Colon (tissue), 2 donors: ENCODE data around the gene BIVM.
"Not testable (repeated sequence)": the region's sequence is repeated elsewhere in the genome, so short reads cannot be mapped to it uniquely, and the experiment has no call there.

Experiments
- FAIRE-seq: peaks from 2 replicates; lab custom pipeline; 2012; peaks lifted over from hg19 to GRCh38; lab: Jason Lieb, UNC
- donor health status: control.
- donor health status: control.

The BIVM gene, protein sequence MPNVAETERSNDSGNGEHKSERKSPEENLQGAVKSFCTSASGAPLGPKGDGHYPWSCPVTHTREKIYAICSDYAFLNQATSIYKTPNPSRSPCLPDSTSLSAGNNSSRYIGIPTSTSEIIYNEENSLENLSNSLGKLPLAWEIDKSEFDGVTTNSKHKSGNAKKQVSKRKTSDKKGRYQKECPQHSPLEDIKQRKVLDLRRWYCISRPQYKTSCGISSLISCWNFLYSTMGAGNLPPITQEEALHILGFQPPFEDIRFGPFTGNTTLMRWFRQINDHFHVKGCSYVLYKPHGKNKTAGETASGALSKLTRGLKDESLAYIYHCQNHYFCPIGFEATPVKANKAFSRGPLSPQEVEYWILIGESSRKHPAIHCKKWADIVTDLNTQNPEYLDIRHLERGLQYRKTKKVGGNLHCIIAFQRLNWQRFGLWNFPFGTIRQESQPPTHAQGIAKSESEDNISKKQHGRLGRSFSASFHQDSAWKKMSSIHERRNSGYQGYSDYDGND

GRCh38 chr13:102798581-102799425 is at the start of gene BIVM, which contains the start of gene POGLUT2:
Gene BIVM, plus strand, starts transcription at chr13:102799119. Its CDS starts 8,149 bp downstream, at chr13:102807268.
Gene POGLUT2, minus strand, starts transcription at chr13:102798976. Its CDS starts 306 bp downstream, at chr13:102798670.
- no peak for FAIRE-seq

DNA sequence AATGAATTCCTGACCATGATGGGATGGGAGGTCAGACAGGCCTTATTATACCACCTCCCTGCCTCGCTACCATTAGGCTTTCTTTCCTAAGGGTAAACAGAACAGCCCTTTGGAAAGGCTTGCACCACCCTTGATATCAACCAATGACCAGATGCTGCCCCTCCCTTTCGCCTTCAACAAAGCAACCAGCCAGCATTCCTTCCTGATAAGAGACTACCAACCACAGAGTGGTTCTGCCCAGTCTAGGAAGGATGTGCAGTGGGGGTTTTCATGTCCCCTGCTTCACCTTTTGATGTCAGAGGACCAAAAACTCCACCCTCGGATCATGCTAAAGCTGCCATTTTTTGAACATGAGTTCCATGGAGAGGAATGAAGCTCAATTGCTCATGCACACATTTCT is 47.0 kb upstream of the BIVM start:
- no peak for FAIRE-seq

GRCh38 chr13:102757006-102757405 is 41.9 kb upstream of the BIVM start:
- no peak for FAIRE-seq

DNA sequence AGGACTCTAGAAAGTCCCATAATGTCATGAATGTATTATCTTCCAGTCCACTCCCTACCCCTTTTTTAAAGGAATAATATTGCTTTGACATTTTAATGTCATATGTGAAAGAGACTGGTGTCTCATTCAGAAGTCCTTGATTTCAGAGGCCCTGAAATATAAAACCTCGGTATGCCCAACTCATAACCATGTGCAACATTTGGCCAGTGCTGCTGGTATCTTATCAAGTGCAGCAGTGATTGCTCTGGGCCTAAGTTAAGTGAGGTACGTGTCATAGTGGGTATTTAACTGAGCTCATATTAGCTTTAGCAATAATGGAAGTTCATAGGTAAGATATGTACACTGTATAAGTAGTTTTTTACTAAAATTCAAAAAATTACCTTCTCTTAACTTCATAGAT is 40.1 kb upstream of the BIVM start:
- FAIRE-seq = no peak

GRCh38 chr13:102761071-102761470 is 37.8 kb upstream of the BIVM start:
- no peak for FAIRE-seq

DNA sequence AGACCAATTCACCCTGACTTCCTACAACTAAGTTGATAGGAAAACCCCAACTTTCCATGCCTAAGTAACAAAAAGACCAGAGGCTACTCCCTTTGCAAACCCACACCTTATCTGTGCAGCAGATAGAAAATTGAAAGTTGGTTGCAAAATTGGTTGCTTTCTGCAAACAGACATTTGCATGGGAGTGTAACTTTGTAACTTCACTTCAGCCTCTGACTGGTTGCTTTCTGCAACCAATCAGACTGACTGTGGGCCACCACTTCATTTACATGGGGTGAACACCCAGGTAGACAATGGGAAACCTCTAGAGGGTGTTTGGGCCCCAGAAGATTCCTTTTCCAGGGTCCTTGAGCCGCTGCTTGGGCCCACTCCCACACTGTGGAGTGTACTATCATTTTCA is 35.2 kb upstream of the BIVM start:
- no peak for FAIRE-seq

- FAIRE-seq = no peak
These were observed 30.0 kb upstream of the BIVM start for GRCh38 chr13:102768909-102769308.

GRCh38 chr13:102769679-102770078 is 29.2 kb upstream of the BIVM start:
- FAIRE-seq = no peak

DNA sequence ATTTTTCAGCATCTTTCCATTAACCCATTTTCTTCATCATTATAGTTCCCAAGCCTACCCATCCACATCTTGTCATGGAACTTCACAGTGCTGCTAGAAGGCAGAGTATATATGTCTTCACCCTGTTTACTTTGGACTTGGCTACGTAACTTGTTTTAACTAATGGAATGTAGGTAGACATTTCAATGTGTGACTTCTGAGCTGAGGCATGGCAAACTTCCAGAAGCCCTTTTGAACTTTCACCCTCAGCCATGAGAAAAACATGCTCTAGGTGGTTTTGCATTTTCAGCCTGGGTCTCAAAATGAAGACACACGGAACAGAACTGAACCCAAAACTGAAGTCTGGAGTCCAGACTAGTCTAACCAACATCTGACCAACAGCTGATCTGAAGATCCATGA is 28.5 kb upstream of the BIVM start:
- no peak for FAIRE-seq

DNA sequence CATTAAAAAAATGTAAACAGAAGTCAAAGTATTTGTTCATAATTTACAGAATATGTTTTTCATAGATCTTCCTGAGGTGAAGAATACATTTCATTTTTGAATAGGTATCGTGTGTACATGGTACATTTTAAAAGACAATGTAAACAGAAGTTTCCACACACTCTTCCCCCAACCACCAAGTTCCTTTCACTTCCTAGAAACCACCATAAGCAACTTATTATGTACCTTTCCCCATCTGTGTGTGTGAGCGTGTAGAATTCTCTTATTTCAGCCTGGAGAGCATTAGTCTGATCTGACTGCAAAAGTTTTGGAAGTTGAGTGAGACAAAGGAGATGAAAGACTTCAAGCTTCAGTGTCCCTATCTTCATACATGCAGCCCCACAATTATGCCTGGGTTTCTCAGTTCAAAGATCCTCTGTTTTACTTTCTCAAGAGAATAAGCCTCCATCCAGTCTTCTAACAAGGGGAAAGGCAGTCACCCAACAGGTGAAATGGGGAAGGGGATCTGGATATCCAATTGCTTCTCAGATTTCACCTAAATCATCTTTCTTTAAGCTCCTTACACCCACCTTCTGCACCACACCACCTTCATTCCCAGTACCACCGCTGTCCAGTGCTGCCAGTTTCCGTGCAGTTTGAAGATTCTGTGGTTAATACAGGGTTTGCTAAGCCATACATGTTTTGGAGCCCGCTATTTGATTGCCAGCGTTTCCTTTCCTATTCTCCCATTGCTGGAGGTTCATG is 27.4 kb upstream of the BIVM start:
- no peak for FAIRE-seq

DNA sequence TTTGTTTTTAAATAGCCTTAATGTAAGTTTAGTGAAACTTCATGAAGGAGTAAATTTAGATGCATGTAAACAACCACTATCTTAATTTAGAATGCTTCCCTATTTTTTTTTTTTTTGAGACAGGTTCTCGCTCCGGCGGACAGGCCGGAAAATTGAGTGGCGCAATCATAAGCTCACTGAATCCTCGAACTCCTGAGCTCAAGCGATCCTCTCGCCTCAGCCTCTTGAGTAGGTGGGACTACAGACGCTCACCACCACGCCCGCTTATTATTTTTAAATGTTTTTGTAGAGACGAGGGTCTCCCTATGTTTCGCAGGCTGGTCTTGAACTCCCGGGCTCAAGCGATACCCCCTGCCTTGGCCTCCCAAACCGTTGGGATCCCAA is 26.9 kb upstream of the BIVM start:
- FAIRE-seq = no peak

DNA sequence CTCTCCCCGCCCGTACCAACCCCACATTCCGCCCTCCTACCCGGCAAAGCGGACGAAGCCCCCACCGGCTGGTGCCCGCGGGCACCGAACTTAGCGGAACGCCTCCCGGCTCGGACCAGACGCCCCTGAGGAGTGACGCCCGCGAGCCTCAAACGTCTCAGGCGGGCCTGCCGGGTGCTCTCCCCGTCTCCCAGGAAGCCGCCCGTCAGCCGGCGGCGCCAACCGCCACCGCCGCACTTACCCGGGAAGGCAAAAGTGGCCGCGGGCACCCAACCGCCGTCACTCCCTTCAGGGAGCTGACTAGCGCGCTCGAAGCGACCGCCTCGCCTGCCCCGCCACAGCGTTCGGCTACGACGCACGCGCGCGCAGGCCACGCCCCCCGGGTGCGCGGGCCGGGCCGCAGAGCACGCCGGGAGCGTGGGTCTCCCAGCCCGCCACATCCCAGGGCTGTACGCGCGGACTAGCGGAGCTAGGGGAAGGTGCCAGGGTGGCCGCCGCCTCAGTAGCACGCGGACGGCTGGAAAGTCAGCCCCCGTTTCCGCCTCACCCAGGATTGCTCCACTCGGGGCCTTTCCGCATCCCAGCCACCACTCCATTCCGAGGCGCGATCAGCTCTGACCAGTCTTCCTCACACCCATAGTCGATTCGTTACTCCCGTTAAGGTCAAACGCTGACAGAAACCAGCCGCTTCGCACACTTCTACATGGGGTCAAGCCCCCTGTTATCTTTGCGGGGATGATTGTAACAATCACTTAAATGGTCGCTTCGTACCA is 25.3 kb upstream of the BIVM start, which contains the start of gene TEX30:
Gene TEX30 (minus strand): TSS at position 346 of the 773 bp plus-strand sequence. CDS start 3,760 bp downstream, outside the sequence.
- FAIRE-seq = no peak

DNA sequence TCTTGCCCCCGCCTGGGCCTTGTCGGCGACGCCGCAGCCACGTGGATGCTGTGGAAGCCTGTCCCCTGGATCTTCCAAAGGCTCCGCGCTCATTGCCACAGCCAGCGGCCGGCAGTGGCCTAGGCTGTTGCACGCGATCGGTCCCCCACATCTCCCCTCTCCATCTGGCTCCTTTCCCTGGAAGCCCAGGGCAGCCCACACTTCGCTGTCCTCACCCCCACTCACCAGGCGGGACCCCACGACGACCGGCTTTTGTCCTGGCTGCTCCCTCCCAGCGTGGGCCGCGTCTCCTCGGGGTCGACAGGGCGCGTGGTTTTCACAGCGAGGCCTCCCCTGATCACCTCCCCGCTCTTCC is 24.7 kb upstream of the BIVM start:
- no peak for FAIRE-seq

GRCh38 chr13:102774591-102775520 is 24.1 kb upstream of the BIVM start:
- FAIRE-seq = no peak

GRCh38 chr13:102776271-102776670 is 22.6 kb upstream of the BIVM start:
- FAIRE-seq = no peak

- no peak for FAIRE-seq
These were observed 21.2 kb upstream of the BIVM start for GRCh38 chr13:102777736-102778135.

DNA sequence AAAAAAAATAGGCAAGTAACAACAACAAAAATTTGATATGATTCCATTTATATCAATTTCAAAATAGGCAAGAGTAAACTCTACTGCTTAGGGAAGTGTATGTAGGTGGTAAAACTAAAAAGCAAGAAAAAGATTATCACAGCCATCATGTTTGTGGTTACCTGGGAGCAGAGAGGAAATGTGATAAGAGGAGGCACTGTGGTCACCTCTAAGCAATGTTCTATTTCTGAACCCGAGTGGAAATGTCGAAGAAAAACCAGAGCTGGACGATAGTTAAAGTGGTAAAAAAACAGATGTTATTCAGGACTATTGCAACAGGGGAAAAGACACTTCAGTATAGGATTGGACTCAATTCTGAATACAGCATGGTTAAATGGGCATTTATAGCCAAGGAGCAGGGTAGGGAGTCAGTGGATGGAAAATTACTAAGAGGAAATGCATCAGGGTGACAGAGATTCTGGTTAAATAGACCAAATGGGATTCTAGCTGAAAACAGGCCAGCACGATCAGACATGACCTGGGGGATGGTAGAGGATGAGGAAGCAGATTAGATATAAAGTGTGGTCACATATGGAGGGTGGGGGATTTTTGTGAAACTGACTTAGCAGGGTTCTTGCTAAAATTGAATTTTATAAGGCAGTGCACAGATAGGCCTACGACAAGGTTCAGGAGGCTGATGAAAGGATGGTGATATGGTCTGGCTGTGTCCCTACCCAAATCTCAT is 19.3 kb upstream of the BIVM start:
- FAIRE-seq = no peak

- FAIRE-seq = not testable (repeated sequence)
These were observed 18.3 kb upstream of the BIVM start for GRCh38 chr13:102780656-102781055.

DNA sequence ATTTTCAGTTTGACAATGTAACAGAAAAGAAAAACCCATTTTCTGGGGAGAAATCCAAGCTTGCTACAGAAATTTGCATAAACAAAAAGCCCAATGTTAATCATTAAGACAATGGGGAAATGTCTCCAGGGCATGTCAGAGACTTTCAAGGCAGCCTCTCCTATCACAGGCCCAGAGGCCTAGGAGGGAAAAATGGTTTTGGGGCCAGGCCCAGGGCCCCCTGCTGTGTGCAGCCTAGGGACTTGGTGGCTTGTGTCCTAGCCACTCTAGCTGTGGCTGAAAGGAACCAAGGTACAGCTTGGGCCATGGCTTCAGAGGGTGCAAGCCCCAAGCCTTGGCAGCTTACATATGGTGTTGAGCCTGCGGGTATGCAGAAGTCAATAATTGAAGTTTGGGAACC is 17.3 kb upstream of the BIVM start:
- no peak for FAIRE-seq

- no peak for FAIRE-seq
These were observed 14.4 kb upstream of the BIVM start for GRCh38 chr13:102784483-102784882.
